GM12878 (cell line): Measurements from ENCODE around the gene XAGE2. TPM values are rescaled to one million over a fixed set of nuclear protein-coding genes. Genes with fewer than 3 reads are reported as not detected.

Experiments
- CEBPZ ChIP-seq: fragments of 150-350 bp; IDR thresholded peaks from 2 replicates; pipeline ENCODE4 v1.6.1; 2016; ENCODE audit warnings: low read depth, low read length
- IKZF2 ChIP-seq, 2 experiments: fragments of 450-650 bp; IDR thresholded peaks; 2 replicates each; pipeline ENCODE4 v1.6.1; 2017; ENCODE audit warnings: mild to moderate bottlenecking in 2 of 2, moderate library complexity in 2 of 2
- NR2F1 ChIP-seq: fragments of 450-650 bp; conservative IDR thresholded peaks from 2 replicates; pipeline ENCODE4 v1.6.1; 2017; ENCODE audit warnings: mild to moderate bottlenecking
- PAX5 ChIP-seq: IDR thresholded peaks from 2 replicates; pipeline ENCODE4 v1.6.1; 2011; ENCODE audit warnings: low read depth, low read length, borderline replicate concordance
- RCOR1 ChIP-seq: conservative IDR thresholded peaks from 2 replicates; pipeline ENCODE4 v1.6.1; 2012; ENCODE audit warnings: low read depth, low read length, improper control_type of control experiment
- SREBF2 ChIP-seq: IDR thresholded peaks from 2 replicates; pipeline ENCODE4 v1.6.1; 2012; ENCODE audit warnings: mild to moderate bottlenecking, low read length
- ZBTB11 ChIP-seq: fragments of 450-650 bp; formaldehyde crosslinking; IDR thresholded peaks from 2 replicates; pipeline ENCODE4 v1.5.0; 2022; ENCODE audit warnings: mild to moderate bottlenecking, missing genetic modification characterization
- ZBTB40 ChIP-seq: fragments of 450-650 bp; IDR thresholded peaks from 2 replicates; pipeline ENCODE4 v1.6.1; 2016; ENCODE audit warnings: mild to moderate bottlenecking, moderate library complexity, borderline replicate concordance
- polyA plus RNA-seq, 11 experiments: library from polyadenylated mRNA; depleted of rRNA in 4 of 11; unstranded in 6 of 11; stranded (reverse) in 5 of 11; fragments of >200 nt; fragmentation: Nextera tagmentation in 4 of 11; fragmentation: Illumina TruSeq in 1 of 11; extraction: Ambion mirVana in 4 of 11; extraction: Trizol in 1 of 11; gene quantifications; 1 replicate in 1 of 11; 2 replicates in 10 of 11; pipeline versions ENCODE4 v1.2.1 to v1.2.3, GENCODE V29; 2011 to 2016; ENCODE audit warnings: inconsistent platforms in 2 of 11, missing spikeins in 2 of 11, low read depth in 1 of 11
- total RNA-seq, 4 experiments: library from RNA; depleted of rRNA in 3 of 4; stranded (reverse); fragments of >200 nt in 3 of 4; fragmentation: Illumina TruSeq in 1 of 4; extraction: Trizol in 1 of 4; gene quantifications; 2 replicates each; pipeline versions ENCODE4 v1.2.1 to v1.2.3, GENCODE V29; 2013 to 2021

The XAGE2 gene
- total and polyA plus RNA-seq, 10 of the 15 experiments (the other 5 are each of a cell fraction or from before 2014, with no cell fraction given) = not detected

- TF ChIP-seq CEBPZ = no peak
- no peak for TF ChIP-seq IKZF2 (IDR thresholded peaks at IDR 0.05)
- TF ChIP-seq NR2F1 = no peak
- TF ChIP-seq SREBF2 = no peak
- no peak for TF ChIP-seq ZBTB40
- no peak for TF ChIP-seq ZBTB11 (CRISPR knock-in tag)
- no peak for TF ChIP-seq RCOR1
- no peak for TF ChIP-seq PAX5
- TF ChIP-seq, all 136 proteins: peak for 0
Measured at GRCh38 chrX:52355108-52355507, 13.7 kb upstream of the XAGE2 start (continued).
